GM12864 (cell line): ENCODE measurements around the gene SH3PXD2A.

ENCODE experiments used
- DNase-seq: peaks from one replicate; pipeline ENCODE4 v3.0.0-alpha.2; 2011; ENCODE audit warnings: low read depth
- H3K4me3 ChIP-seq: 2 replicates; pipeline ENCODE4 v1.5.1; 2011; ENCODE audit warnings: mild to moderate bottlenecking, low read depth, low read length, control low read depth
- CTCF ChIP-seq: IDR thresholded peaks from 2 replicates; pipeline ENCODE4 v1.5.1; 2011; ENCODE audit warnings: low read depth, mild to moderate bottlenecking, moderate library complexity, low read length, control low read depth, inconsistent platforms; ENCODE audit errors: missing control alignments

Gene SH3PXD2A

GRCh38 chr10:103682631-103683030 lies 172.7 kb downstream of the SH3PXD2A start:
- H3K4me3 ChIP-seq, result no peak overlapping the region
- TF ChIP-seq CTCF, result no peak
- DNase-seq, result no peak

- H3K4me3 ChIP-seq, result no peak overlapping the region
- TF ChIP-seq CTCF, result no peak
- DNase-seq, result no peak
Measured at GRCh38 chr10:103681617-103682399, 173.6 kb downstream of the SH3PXD2A start.

- no peak for DNase-seq
- no peak for TF ChIP-seq CTCF
- H3K4me3 ChIP-seq, result no peak overlapping the region
Measured at GRCh38 chr10:103680869-103681236, 174.5 kb downstream of the SH3PXD2A start.

- H3K4me3 ChIP-seq, result no peak overlapping the region
- no peak for TF ChIP-seq CTCF
- DNase-seq, result no peak
Measured at GRCh38 chr10:103679096-103679790, 176.1 kb downstream of the SH3PXD2A start.

GRCh38 chr10:103678178-103678526 lies 177.2 kb downstream of the SH3PXD2A start:
- TF ChIP-seq CTCF, result no peak
- DNase-seq, result peak; percentile 77
- H3K4me3 ChIP-seq, result peak overlapping the region; percentile 48

- peak overlapping the region; percentile 48 for H3K4me3 ChIP-seq
- no peak for TF ChIP-seq CTCF
- DNase-seq, result no peak
Measured at GRCh38 chr10:103677486-103678177, 177.7 kb downstream of the SH3PXD2A start.
